Heart left ventricle (tissue), 16 donors: ENCODE results near the gene PDXK. TPM values are rescaled to one million over a fixed set of nuclear protein-coding genes. Genes with fewer than 3 reads are reported as not detected.

ENCODE experiments used
- ATAC-seq, 4 donors: fragments of 200-7000 bp; cut with Tn5 transposase; one replicate each; pipeline ENCODE4 v1.9.1; 2020 to 2022; ENCODE audit warnings: moderate library complexity in 4 of 4, mild to moderate bottlenecking in 3 of 4, moderate number of reproducible peaks in 1 of 4
- DNase-seq, 5 donors: peaks; one replicate each; pipeline ENCODE4 v3.0.0-alpha.2; 2020
- H3K27ac ChIP-seq, 12 donors: fragments of 200-600 bp; sonication (generic) in 4 of 12; one replicate each; pipeline versions ENCODE4 v1.5.0 to v1.8.0; 2016 to 2022; ENCODE audit warnings: mild to moderate bottlenecking in 2 of 12
- H3K27me3 ChIP-seq, 9 donors: fragments of 200-600 bp; sonication (generic) in 2 of 9; one replicate each; pipeline versions ENCODE4 v1.5.1 to v1.8.0; 2016 to 2022; ENCODE audit warnings: mild to moderate bottlenecking in 3 of 9
- H3K36me3 ChIP-seq, 9 donors: fragments of 200-600 bp; sonication (generic) in 2 of 9; one replicate each; pipeline versions ENCODE4 v1.5.0 to v1.8.0; 2018 to 2022; ENCODE audit warnings: mild to moderate bottlenecking in 2 of 9
- H3K4me1 ChIP-seq, 12 donors: fragments of 200-600 bp; sonication (generic) in 4 of 12; one replicate each; pipeline versions ENCODE4 v1.5.0 to v1.8.0; 2016 to 2022; ENCODE audit warnings: mild to moderate bottlenecking in 3 of 12
- H3K4me3 ChIP-seq, 12 donors: fragments of 200-600 bp; sonication (generic) in 4 of 12; one replicate each; pipeline versions ENCODE4 v1.5.0 to v1.8.0; 2017 to 2022; ENCODE audit warnings: mild to moderate bottlenecking in 9 of 12, moderate library complexity in 4 of 12
- H3K9me3 ChIP-seq, 12 donors: fragments of 200-600 bp; sonication (generic) in 4 of 12; one replicate each; pipeline versions ENCODE4 v1.5.0 to v1.8.0; 2016 to 2022; ENCODE audit warnings: mild to moderate bottlenecking in 1 of 12
- CTCF ChIP-seq, 12 donors: fragments of 200-600 bp; sonication (generic) in 4 of 12; IDR thresholded peaks; one replicate each; pipeline versions ENCODE4 v1.5.0 to v1.8.0; 2018 to 2022; ENCODE audit warnings: antibody characterized with exemption in 12 of 12, mild to moderate bottlenecking in 5 of 12
- POLR2A ChIP-seq, 2 donors: fragments of 450-650 bp; IDR thresholded peaks; one replicate each; pipeline ENCODE4 v1.6.1; 2017; ENCODE audit warnings: antibody characterized with exemption in 2 of 2, mild to moderate bottlenecking in 2 of 2, moderate library complexity in 2 of 2
- WGBS, 4 donors: extraction: QIAGEN DNeasy Blood & Tissue Kit in 2 of 4; methylation state at CpG; one replicate each; pipeline versions ENCODE4 v1.1.5 to v1.1.7; 2013 to 2018; 5-methylcytosine and 5-hydroxymethylcytosine counted together
- intact Hi-C, 10 donors: fragments of 100-400 bp; cut with DNase I; formaldehyde crosslinking; loops; one replicate each; pipeline versions ENCODE4 v1.11.1 to v1.14.2; 2022
- polyA plus RNA-seq, 2 donors: library from polyadenylated mRNA; stranded (reverse); fragments of 200-250 nt; gene quantifications; one replicate each; pipeline ENCODE4 v1.2.3, GENCODE V29; 2013
- total RNA-seq, 9 donors: library from RNA; depleted of rRNA in 2 of 9; stranded (reverse); fragments of >200 nt in 2 of 9; fragmentation: NEBNext Ultra II Directional in 3 of 9; extraction: Animal tissue kit (Norgen Biotek cat#: 25700) in 3 of 9; gene quantifications; one replicate each; pipeline versions ENCODE4 v1.1.0 to v1.2.4, GENCODE V29; 2016 to 2023
- donor health status: ischemic (EF 13 %, LVEDD 7.1; RV severe dilation, severe dysfunction).
- donor health status: healthy with polysubstance abuse.
- donor health status: DM: no; HTN: yes; CAD: no.
- donor health status: DM: no; HTN: no; CAD: no.
- donor health status: ischemic (EF 25% LVEDD 6.9; RV normal size, moderate dysfunction).
- donor health status: ischemic (EF 25% LVEDD 5.7; RV mildly dilated, moderate dysfunction).
- donor health status: healthy.
- donor health status: DM: yes; HTN: yes; CAD: no.
- donor health status: ischemic (EF 35%, LVEDD 5.7; RV mildly dilated, moderate dysfunction).
- donor health status: nonischemic (EF 11% LVEDD 7.7; RV severe dilation, severe dysfunction).
- donor health status: DM: yes; HTN: yes; CAD: no.
- donor health status: PGD.
- donor health status: ischemic (EF 29% LVEDD 5.4; RV normal size, mild dysfunction).
- donor health status: nonischemic (EF 23%, LVEDD 6.1; RV moderate dilation, normal function).

Gene PDXK
- total and polyA plus RNA-seq, 11 donors, result 46.5 to 105 (median 79.7) TPM

- intact Hi-C loops, result no loop called here
- peaks cover 0 to 14% (median 11%) of the 10 kb centered on the region in 9 donors for H3K36me3 ChIP-seq
- TF ChIP-seq POLR2A (IDR thresholded peaks at IDR 0.05) (no peak), CTCF (IDR thresholded peaks at IDR 0.05) (no peak)
- no peak overlapping the region for H3K4me3 ChIP-seq
- H3K9me3 ChIP-seq, result no peaks in the 10 kb centered on the region
- ATAC-seq (no peak), DNase-seq (no peak)
- WGBS, 4 donors, result 53 to 77% (median 75%) methylated on average over 7 to 8 of the region's 8 CpGs
- peaks cover 0 to 14% (median 2%) of the 10 kb centered on the region in 12 donors for H3K4me1 ChIP-seq
- no peaks in the 10 kb centered on the region for H3K27me3 ChIP-seq
- no peak overlapping the region for H3K27ac ChIP-seq
Observed at GRCh38 chr21:43768868-43769167, 49.9 kb downstream of the PDXK start.

- TF ChIP-seq POLR2A (IDR thresholded peaks at IDR 0.05) (no peak), CTCF (IDR thresholded peaks at IDR 0.05) (no peak)
- Histone ChIP-seq H3K4me1 (peaks cover 0 to 20% (median 8%) of the 10 kb centered on the region in 12 donors), H3K4me3 (no peak overlapping the region), H3K27me3 (no peaks in the 10 kb centered on the region), H3K27ac (no peak overlapping the region), H3K36me3 (peaks cover 0 to 20% (median 16%) of the 10 kb centered on the region in 9 donors), H3K9me3 (no peaks in the 10 kb centered on the region)
- DNase-seq (no peak), ATAC-seq (no peak)
- intact Hi-C loops, result no loop called here
- WGBS, 4 donors, result 90 to 96% (median 93%) methylated on average over 11 of the region's 11 CpGs
Observed at GRCh38 chr21:43769325-43769958, 50.5 kb downstream of the PDXK start.

- no peak for DNase-seq
Observed at GRCh38 chr21:43770066-43770655, 51.2 kb downstream of the PDXK start.

More at GRCh38 chr21:43770066-43770655, 51.2 kb downstream of the PDXK start:
- WGBS, 4 donors, result 84 to 92% (median 90%) methylated on average over 18 to 21 of the region's 21 CpGs
- Histone ChIP-seq H3K27me3 (no peaks in the 10 kb centered on the region), H3K36me3 (peaks cover 0 to 24% (median 18%) of the 10 kb centered on the region in 9 donors), H3K27ac (no peak overlapping the region), H3K4me1 (peaks cover 0 to 28% (median 13%) of the 10 kb centered on the region in 12 donors), H3K9me3 (no peaks in the 10 kb centered on the region), H3K4me3 (no peak overlapping the region)
- ATAC-seq, result no peak
- TF ChIP-seq CTCF (IDR thresholded peaks at IDR 0.05), result no peak
- intact Hi-C loops, result loop anchor here in 2 of 10 donors (10.0 kb wide), 2 partner anchors 45 to 105 kb away; no protein-coding TSS in a partner anchor
